ENCODE results near the gene TTLL11.

The TTLL11 gene

DNA sequence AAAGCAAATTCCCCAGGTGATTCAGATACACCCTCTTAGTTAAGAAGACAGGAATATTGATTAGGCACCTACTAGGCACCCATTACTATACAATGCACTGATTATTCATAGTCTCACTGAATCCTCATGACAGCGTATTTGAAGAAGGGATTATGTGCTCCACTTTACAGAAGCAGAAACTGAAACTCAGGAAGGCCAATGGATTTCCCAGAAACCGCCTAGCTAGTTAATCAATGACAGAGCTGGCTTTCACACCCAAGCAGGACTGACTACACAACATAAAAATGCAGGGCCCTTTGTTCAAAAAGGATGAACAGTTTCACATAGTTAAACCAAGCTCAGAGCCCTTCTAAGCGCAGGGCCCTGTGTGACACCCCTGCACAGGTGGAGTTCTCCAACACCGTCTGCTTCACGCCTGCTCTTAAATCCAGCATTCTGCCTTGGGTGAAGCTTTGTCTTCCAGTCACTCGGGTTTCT lies 117.3 kb downstream of the TTLL11 start:
- no peak for DNase-seq (ENCODE audit: low read depth in 2 of 2)

DNA sequence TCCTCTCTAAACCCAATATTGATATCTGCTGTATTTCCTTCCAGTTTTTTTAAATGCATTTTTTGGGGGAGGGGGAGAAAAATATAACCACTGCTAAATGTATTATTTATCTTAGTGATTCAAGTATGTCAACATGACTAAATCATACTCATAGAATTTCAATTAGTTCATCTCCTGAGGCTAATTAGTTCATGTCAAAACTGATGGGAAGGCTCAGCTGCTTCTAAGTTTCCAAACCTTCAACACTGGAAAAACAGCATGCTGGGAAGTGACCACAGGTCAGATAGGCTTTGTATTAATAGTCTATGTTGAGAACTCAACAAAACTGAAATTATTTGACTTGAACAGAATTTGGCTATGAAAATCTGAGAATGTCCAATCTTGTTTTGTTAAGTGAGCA lies 118.7 kb downstream of the TTLL11 start:
- no peak for DNase-seq (ENCODE audit: low read depth in 2 of 2)

DNA sequence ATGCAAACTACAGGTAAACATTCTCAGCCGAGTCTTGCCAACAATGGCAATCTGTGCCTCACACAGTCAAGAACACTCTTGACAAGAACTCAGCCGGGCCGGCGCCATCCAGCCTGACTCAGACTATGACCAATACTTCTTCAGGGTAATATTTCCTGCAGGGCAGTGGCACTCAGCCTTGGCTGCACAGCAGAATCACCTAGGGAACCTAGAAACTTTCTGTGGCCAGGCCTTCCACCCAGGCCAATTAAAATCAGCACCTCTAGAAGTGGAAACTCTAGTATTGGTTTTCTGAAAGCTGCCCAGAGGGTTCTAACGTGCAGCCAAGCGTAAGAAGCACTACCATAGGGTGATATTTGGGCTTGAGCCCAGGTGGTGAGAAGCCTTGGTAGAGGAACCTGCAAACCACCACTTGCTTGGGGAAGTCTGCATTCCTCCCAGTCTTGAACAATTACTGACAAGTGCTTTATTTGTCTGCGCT lies 120.6 kb downstream of the TTLL11 start:
- no peak for DNase-seq (ENCODE audit: low read depth in 2 of 2)

DNA sequence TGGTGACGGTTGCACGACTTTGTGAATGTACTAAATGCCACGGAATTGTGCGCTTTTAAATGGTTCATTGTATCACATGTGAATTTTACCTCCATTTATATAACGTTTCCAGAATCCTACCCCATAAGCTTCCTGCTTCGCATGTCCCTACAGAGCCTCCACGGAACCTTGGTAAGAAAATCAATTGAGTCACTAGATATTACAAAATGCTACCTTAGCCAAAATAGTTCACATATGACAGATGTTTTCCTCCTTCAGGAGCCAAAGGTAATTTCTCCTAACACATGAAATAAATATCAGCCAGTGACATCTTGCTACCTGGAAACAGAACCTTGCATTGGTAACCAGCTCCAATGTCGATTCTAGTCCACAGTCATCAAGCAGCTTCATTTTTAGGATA lies 125.1 kb downstream of the TTLL11 start:
- DNase-seq (ENCODE audit: low read depth in 2 of 2), result no peak

DNA sequence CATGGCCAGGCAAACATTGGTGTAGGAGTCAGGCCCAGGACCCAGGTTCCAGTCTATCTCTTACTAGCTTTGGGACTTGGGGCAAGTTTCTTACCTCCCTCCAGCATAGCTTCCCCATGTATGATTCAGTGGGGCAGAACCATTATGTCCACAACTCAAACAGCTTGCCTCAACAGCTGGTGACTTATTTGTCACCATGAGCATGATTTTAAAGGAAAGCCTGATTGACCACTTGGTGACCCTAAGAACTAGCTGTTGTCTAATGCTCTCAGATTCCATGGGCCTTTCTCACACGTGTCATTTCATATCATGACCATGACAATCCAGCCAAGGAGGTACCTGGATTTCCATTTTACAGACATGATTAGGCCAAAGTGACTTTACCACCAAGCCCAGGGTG lies 126.4 kb downstream of the TTLL11 start:
- DNase-seq (ENCODE audit: low read depth in 2 of 2), result no peak

DNA sequence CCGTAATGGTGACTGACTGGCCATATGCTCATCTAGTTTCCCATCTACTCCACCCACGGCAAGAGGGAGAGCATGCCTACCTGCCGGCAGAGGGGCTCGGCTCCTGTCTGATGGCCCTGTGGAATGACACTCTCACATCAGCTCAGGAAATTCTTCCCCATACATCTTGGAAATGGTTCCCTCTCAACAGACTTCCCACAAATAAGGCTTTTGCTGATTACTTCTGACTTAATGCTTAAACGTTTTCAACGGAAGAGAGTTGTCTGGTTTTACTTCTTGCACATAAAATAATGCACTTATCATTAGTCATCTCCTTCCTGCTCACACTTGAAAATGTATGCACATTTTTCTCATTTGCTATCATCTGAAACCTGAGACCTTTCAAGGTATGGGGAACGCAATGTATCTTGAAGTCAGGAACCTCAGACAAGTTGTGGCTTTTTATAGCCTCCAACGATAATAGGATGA lies 129.5 kb downstream of the TTLL11 start:
- DNase-seq (ENCODE audit: low read depth in 2 of 2), result no peak

DNA sequence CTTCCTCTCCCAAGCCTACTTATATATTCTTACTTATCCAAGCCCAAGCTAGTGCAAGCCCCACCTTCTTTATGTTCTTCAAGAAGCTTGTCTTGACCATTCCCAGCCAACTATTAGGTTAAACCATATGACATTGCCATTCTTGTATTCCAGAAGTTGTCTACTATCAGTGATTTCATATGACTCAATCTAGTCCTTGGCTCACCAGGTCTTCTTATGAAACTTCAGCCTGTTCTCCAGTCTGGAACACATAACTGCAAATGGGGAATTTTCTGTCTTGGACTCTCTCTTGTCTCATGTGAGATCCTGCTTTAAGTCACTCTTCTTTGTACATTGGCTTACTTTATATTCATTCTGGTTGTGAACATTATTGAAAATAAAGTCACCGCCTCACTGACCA lies 130.7 kb downstream of the TTLL11 start:
- DNase-seq (ENCODE audit: low read depth in 2 of 2), result no peak

DNA sequence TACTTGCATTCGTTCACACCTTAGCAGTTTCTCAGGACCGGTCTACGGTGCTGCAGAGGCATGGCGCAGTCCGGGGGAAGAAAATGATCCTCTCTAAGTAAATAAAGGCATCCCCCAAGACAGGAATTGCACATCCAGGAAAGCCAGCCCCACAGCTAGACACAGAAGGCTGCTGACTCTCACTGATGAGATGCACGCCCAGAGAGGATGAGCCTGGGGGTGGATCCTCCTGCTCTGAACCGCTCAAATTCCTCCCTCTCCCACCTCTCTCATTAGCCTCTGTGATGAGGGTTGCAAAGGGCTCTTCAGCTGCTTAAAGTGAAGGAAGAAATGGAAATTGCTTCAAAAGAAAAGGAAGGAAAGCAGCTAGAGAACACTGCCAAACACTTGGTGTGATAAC lies 132.4 kb downstream of the TTLL11 start:
- DNase-seq (ENCODE audit: low read depth in 2 of 2), result no peak

DNA sequence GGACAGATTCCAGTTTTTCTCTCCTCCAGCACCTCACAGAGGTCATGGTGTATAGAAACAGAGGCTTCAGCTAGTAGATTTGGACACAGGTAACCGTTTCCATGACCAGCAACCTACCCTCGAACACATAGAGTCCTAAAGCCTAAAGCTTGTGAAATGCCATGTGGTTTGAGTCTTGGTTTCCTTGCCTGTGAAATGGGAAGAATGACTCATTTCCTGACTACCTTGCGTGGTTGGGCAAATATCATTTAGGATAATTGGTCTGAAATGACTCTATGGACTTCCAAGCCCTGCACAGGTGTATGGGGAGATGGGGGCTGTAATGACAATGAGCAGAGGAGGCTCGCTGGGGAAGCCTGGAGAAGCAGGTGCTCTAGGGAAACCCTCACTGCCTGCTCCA lies 134.6 kb downstream of the TTLL11 start:
- DNase-seq (ENCODE audit: low read depth in 2 of 2), result no peak

DNA sequence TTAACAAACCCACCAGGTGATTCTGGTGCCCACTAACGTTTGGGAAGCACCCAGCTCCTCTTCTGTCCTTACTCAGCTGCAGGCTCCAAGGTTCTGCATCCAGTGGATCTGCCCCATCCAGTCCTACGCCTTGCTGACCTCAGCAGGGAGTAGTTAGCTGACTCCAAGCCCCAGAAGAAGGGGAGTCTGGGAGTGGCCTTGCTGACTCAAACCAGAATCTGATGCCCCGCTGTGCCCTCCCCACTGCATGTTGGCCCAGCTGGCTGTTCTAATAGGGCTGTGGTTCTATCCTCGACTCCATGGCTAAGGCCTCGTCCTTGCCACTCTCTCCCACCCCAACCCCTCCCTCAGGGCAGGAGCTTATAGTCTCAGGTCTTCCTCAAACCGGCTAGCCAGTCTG lies 136.3 kb downstream of the TTLL11 start:
- DNase-seq (ENCODE audit: low read depth in 2 of 2), result no peak

DNA sequence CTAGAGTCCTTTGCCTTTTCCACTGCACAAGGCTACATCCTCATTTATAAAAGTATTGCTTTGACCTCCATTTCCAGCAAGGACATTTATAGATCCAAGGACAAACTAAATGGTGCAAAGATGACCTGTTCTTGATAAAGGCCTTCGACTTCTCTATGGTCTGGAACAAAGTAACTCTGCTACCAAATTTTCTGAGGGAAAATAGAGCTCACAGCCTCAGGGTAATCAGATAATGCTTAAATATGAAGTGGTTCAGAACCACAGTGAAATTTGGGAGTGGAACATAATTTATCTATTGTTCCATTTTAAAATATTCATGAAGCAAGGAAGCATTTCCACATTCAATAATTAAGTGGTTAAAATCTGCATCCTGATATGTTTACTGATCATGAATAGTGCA lies 137.5 kb downstream of the TTLL11 start:
- DNase-seq (ENCODE audit: low read depth in 2 of 2), result no peak

DNA sequence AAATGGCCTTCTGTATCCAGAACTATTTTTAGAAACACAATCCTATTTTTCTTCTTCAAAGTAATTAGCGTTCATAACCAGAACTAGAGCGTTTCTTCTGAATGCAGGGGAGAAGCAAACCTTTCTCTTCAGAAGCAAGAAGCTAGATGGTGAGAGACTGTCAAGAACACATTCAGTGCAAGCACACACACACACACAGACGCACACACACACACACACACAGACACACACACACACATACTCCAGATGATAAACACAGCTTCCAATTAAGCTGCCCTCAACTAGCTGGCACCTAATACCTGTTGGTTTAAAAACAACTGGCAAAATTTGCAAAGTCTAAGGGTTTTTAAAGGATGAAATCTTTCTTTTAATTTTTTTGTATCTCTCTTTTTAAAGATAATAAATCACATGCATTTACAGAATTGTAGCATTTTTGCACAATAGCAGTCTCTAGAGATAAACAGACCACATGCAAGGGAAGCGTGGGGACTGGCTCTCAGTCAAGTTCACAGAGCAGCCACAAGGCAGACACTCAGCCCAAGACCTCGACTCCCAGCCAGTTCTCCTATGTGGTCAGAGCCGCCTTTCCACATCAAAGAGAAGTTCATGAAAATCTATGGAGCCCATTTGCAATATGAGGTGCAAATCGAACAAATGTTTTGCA lies 138.5 kb downstream of the TTLL11 start:
- DNase-seq (ENCODE audit: low read depth in 2 of 2), result no peak

DNA sequence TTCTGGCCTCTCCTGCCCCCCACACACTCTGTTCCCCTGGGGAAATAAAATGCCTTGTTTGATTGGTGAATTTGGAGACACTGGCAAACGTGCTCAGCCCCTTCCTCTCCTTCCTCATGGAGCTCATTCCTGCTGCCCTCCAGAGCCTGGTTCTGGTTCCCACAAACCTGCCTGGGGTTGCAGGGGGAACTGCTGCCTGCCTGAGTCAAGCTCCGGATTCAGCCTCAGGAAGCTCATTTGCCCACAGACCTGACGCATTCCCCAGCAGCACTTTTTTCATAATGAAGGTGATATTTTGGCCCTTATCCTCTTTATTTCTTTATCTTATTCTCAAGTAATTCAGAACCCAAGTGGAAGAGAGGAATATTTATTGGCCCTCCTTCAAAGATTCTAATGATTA lies 140.5 kb downstream of the TTLL11 start:
- DNase-seq (ENCODE audit: low read depth in 2 of 2), result no peak

DNA sequence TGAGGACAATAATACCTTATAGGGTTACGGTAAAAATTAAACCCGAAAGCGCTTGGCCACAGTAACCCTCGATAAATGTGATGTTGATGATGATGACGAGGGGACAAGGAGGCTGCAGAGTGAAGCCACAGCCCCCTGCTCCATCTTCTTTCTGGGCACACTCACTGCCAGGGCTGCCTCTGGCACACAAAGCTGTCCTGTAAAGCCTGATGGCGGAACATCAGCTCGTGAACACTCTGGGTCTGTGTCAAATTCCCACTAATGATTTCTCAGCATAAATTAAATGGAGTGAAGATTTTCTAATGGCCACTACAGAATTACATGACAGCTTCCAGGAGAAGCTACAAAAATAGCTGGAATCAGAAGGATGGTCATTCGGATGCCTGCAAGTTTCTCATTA lies 142.2 kb downstream of the TTLL11 start:
- DNase-seq (ENCODE audit: low read depth in 2 of 2), result no peak

DNA sequence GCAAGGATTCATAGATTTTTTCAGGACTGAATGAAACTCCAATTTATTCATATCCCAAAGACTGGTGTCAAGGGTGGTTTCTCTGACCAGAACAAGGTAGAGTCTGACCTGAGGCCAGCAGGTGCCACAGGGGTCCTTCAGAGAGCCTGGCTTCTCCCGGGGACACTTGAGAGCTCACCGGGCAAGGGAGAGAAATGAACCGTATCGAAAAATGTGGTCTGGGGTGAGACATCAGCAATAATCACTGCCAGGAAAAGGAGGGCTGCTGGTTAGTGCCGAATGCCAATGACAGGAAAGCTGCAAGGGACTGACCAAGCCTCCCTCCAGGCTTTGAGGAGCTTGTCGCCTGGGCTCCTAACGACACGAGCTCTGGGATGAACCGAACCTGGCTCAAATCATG lies 142.7 kb downstream of the TTLL11 start:
- DNase-seq (ENCODE audit: low read depth in 2 of 2), result no peak

DNA sequence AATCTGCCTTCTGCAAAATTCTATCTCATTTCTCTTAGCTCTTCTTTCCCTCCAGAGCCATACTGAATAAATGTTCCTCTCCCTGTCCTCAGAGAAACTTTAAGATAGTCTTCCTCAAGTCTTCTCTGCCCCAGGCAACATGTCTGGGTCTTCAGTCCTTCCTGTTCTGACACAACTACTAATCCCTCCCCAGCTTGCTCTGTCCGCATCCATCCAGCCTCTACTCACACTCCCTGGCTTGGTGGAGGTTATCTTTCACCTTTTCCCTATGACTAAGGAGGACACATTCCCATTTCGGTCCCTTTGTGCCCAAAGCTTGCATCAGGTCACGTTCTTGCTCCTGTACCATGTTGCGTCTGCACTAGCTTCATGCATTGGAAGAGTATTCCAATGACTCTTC lies 143.3 kb downstream of the TTLL11 start:
- DNase-seq (ENCODE audit: low read depth in 2 of 2), result no peak

DNA sequence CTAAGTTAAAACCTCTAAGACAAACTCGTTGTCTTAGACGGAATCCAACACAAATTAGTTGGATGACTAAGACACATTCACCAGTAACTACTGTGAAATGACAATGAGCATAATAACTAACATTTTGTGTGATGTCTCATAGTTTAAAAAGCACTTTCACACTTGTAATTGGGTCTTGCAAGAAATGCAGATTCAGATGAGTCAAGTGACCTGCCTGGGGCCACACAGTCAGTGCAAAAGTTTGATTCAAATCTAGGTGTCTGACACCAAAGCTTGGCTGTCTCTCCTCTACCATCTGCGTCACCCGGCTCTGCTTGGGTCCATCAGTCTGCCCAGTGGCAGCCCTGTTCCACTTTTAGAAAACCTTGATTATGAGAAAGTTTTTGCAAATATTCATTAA lies 143.7 kb downstream of the TTLL11 start:
- DNase-seq (ENCODE audit: low read depth in 2 of 2), result no peak

DNA sequence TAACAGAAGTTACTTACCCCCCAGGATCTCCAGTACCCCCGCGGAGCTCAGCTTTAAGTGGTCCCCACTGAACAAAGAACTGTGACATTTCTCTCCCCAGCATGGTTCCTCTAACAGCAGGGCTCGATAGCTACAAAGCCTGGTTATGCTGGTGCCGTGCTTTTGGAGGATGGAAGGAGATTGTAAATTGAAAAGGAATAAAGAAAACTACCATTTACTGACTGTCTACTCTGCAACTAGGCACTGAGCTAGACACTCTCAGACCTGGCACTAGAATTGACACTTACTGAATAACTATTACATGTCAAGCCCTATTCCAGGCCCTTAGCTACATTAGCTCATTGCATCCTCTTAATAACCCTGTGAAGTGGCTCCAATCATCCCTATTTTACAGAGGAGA lies 145.3 kb downstream of the TTLL11 start:
- no peak for DNase-seq (ENCODE audit: low read depth in 2 of 2)

DNA sequence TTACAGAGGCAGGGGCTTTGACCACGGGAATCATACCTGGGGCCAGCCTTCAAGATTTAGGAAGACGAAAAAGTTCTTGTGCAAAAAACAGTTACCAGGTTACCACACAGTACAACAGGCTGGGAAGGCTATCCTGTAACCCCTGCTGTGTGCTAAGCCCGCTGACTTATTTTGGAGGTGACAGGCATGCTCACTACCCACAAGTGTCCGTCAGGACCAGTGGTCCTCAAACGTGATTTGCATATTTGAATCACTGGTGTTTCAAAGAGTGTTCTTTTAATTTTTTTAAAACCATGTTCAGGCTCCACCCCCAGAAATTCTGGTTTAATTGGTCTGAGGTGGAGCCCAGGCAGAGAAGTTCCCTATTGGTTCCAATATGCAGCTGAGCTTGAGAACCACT lies 146.6 kb downstream of the TTLL11 start:
- no peak for DNase-seq (ENCODE audit: low read depth in 2 of 2)

DNA sequence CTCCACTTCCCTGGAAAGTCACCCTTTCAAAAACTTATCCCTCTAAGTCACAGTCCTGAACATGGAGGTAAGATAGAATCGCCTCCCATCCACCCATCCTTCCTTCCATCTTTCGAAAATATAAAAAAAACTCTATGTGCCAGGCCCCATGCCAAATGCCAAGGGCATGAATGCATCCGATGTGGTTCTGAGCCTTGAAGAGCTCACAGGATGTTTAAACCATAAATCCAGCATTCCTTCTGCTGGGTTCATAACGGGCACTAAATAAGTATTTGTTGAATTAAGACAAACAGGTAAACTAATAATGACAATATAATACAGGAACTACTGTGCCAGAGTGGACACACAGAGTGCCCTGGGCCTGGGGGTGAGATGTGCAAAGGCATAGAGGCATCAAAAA lies 147.3 kb downstream of the TTLL11 start:
- no peak for DNase-seq (ENCODE audit: low read depth in 2 of 2)

DNA sequence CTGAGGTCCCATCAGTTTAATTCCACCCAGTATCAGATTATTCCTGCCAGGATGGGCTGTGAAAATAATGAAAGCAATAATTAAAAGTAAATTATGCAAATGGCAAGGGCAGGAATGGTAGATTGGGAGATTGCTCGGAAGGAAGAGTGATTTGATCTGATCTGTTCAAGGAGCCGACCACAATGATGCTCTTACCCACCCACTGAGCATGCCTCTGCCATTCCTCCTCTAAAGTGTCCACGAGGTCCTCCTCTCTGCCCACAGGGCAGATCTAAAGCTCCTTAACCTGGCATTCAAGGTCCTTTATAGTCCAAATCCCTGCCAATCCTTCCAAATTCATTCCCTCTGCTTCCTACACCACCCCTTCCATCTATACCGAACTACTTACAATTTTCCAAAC lies 147.8 kb downstream of the TTLL11 start:
- no peak for DNase-seq (ENCODE audit: low read depth in 2 of 2)

DNA sequence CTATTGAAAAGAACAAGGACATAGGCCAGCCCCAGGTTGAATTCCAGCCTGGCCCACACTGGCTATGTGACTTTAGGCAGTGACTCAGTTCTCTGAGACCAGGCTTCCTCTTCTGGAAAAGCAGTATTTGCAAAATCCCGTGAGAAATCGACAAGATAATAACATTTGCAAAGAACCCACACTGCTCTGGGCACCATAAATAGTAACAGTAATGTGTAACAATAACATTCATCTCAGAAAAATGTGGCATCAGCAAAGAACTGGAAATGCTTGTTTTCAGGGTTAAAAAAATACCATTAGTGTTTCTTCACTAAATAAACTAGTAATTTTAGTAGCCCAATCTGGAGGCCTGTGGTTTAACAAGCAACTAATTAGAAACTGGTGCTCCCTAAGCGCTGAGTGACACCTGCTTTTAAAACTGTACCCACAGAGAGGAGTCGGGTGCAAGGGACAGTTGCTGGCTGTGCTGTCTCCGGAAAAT lies 148.4 kb downstream of the TTLL11 start:
- DNase-seq (ENCODE audit: low read depth in 2 of 2), result no peak

DNA sequence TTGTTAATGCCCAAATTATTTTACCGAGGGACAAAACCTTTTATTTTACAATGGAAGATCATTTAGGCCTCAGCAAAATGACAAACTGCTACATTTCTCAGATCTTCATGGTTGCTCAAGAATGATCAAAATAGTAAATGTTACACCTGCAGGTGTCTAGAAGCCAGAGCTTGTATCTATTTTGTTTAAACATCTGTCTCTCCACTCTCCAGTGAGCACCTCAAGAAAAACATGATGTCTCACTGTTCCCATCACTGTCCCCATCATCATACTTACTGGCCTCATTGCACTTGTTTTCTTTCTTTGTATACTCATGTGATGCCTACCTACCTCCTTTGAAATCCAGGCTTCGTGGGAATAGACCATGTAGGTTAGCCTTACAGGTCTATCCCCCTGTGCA lies 149.6 kb downstream of the TTLL11 start:
- no peak for DNase-seq (ENCODE audit: low read depth in 2 of 2)

DNA sequence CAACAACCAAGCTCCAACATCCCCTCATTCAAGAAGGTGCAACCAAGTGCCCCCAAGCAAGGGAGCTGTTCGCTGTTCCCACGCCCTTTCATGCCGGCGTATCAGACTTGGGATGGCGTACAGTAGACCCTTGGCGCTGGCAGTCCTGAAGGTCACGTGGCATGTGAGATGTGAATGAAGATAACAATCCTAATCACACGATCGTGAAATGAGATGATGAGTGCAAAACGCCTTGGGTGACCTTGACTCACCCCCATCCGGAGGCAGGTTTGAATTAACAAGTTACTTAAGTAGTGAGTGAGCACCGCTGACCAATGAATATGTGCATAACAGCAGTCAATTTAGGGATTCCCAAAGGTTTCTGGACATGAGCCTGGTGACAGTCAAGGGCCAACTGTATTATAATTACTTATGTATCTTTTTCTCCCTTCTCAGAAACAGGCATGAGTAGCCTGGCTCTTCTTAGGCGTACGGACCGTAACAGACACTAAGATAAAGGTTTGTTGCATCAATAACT lies 150.2 kb downstream of the TTLL11 start:
- DNase-seq (ENCODE audit: low read depth in 2 of 2), result no peak
